Thoracic aorta (tissue), 2 donors: ENCODE measurements around the gene MALRD1. TPM values are rescaled to one million over a fixed set of nuclear protein-coding genes. Genes with fewer than 3 reads are reported as not detected.

ENCODE experiments used
- ATAC-seq: fragments of 150-250 bp; one replicate; pipeline ENCODE4 v1.8.0; 2017; ENCODE audit warnings: low read depth; ENCODE audit not compliant: insufficient number of reproducible peaks, low FRiP score
- DNase-seq: peaks from one replicate; pipeline ENCODE4 v3.0.0-alpha.2; 2020; ENCODE audit warnings: low spot score
- H3K27ac ChIP-seq, 2 donors: fragments of 200-600 bp; sonication (generic); 1 replicate in 1 of 2; 2 replicates in 1 of 2; pipeline ENCODE4 v1.5.1; 2016; ENCODE audit warnings: mild to moderate bottlenecking in 2 of 2, moderate library complexity in 2 of 2
- H3K27me3 ChIP-seq: fragments of 200-600 bp; sonication (generic); replicated peaks from 2 replicates; pipeline ENCODE4 v1.6.0; 2016; ENCODE audit warnings: mild to moderate bottlenecking; ENCODE audit not compliant: insufficient read depth
- H3K36me3 ChIP-seq: fragments of 200-600 bp; sonication (generic); one replicate; pipeline ENCODE4 v1.5.1; 2016
- H3K4me1 ChIP-seq, 2 donors: fragments of 200-600 bp; sonication (generic); 1 replicate in 1 of 2; 2 replicates in 1 of 2; pipeline versions ENCODE4 v1.5.1 to v1.6.0; 2016; ENCODE audit warnings: low read depth in 2 of 2, mild to moderate bottlenecking in 1 of 2; ENCODE audit not compliant: control insufficient read depth in 1 of 2
- H3K4me3 ChIP-seq: fragments of 200-600 bp; sonication (generic); 2 replicates; pipeline ENCODE4 v1.5.1; 2016; ENCODE audit warnings: mild to moderate bottlenecking
- H3K9me3 ChIP-seq: fragments of 200-600 bp; sonication (generic); 2 replicates; pipeline ENCODE4 v1.5.1; 2016
- CTCF ChIP-seq: fragments of 200-600 bp; sonication (generic); IDR thresholded peaks from one replicate; pipeline ENCODE4 v1.5.1; 2019; ENCODE audit warnings: antibody characterized with exemption
- total RNA-seq, 2 donors: library from RNA; depleted of rRNA; stranded (reverse); fragments of >200 nt; gene quantifications; one replicate each; pipeline versions ENCODE4 v1.1.0 to v1.2.3, GENCODE V29; 2016

The MALRD1 gene
- total RNA-seq, 2 donors from 2014 or later: 0.92 to 5.3 TPM

GRCh38 chr10:19676063-19676462 is 627.5 kb downstream of the MALRD1 start:
- DNase-seq: no peak
- Histone ChIP-seq H3K4me1 (no peaks in the 10 kb centered on the region), H3K27ac (no peak overlapping the region), H3K27me3 (no peaks in the 10 kb centered on the region), H3K36me3 (no peaks in the 10 kb centered on the region), H3K4me3 (no peak overlapping the region), H3K9me3 (no peaks in the 10 kb centered on the region)
- no peak for ATAC-seq
- no peak for TF ChIP-seq CTCF

GRCh38 chr10:19683356-19683755 is 634.8 kb downstream of the MALRD1 start:
- ATAC-seq: no peak
- no peaks in the 10 kb centered on the region for H3K36me3 ChIP-seq
- no peaks in the 10 kb centered on the region for H3K9me3 ChIP-seq
- DNase-seq: no peak
- no peak overlapping the region for H3K27ac ChIP-seq
- H3K4me3 ChIP-seq: no peak overlapping the region
- H3K27me3 ChIP-seq: no peaks in the 10 kb centered on the region
- peaks cover 4% of the 10 kb centered on the region in 2 donors for H3K4me1 ChIP-seq
- TF ChIP-seq CTCF: no peak

GRCh38 chr10:19683960-19684359 is 635.4 kb downstream of the MALRD1 start:
- no peaks in the 10 kb centered on the region for H3K27me3 ChIP-seq
- no peak overlapping the region for H3K27ac ChIP-seq
- no peak for TF ChIP-seq CTCF
- peaks cover 4% of the 10 kb centered on the region in 2 donors for H3K4me1 ChIP-seq
- no peak overlapping the region for H3K4me3 ChIP-seq
- no peaks in the 10 kb centered on the region for H3K9me3 ChIP-seq
- DNase-seq (no peak), ATAC-seq (no peak)
- no peaks in the 10 kb centered on the region for H3K36me3 ChIP-seq

- no peak for TF ChIP-seq CTCF
- no peak for ATAC-seq
- no peaks in the 10 kb centered on the region for H3K36me3 ChIP-seq
- H3K4me3 ChIP-seq: no peak overlapping the region
- no peak for DNase-seq
- no peak overlapping the region for H3K27ac ChIP-seq
- H3K9me3 ChIP-seq: no peaks in the 10 kb centered on the region
- H3K4me1 ChIP-seq: peaks cover 4% of the 10 kb centered on the region in 2 donors
- no peaks in the 10 kb centered on the region for H3K27me3 ChIP-seq
Observed at GRCh38 chr10:19688344-19688743, 639.7 kb downstream of the MALRD1 start.

- Histone ChIP-seq H3K4me1 (peaks cover 0 to under 1% of the 10 kb centered on the region in 2 donors), H3K27me3 (no peaks in the 10 kb centered on the region), H3K4me3 (no peak overlapping the region), H3K27ac (no peak overlapping the region), H3K36me3 (no peaks in the 10 kb centered on the region), H3K9me3 (no peaks in the 10 kb centered on the region)
- ATAC-seq: no peak
- DNase-seq: no peak
- TF ChIP-seq CTCF: no peak
Observed at GRCh38 chr10:19689231-19689630, 640.6 kb downstream of the MALRD1 start.
